ENCODE measurements around the gene CLCA2.

- TF ChIP-seq CTCF (IDR thresholded peaks at IDR 0.05 in 8 of 11, conservative IDR thresholded peaks at IDR 0.05 in 3 of 11) (no peak), POLR2A (IDR thresholded peaks at IDR 0.05) (no peak), POLR2AphosphoS5 (IDR thresholded peaks at IDR 0.05) (no peak)
Measured at GRCh38 chr1:86441997-86442396, 18.0 kb downstream of the CLCA2 start.
